H9 (cell line): Measurements from ENCODE around the gene CREB3L4. TPM values are rescaled to one million over a fixed set of nuclear protein-coding genes. Genes with fewer than 3 reads are reported as not detected.

Experiments used
- DNase-seq: peaks from one replicate; pipeline ENCODE4 v3.0.0-alpha.2; 2017
- H2AFZ ChIP-seq: one replicate; pipeline ENCODE4 v1.6.1; 2013; ENCODE audit warnings: mild to moderate bottlenecking, low read length, control low read depth, moderate library complexity
- H2AK5ac ChIP-seq: 2 replicates; pipeline ENCODE4 v1.6.1; 2013; ENCODE audit warnings: low read length, control low read depth, mixed read lengths; ENCODE audit not compliant: insufficient read length
- H2BK120ac ChIP-seq: one replicate; pipeline ENCODE4 v1.6.1; 2013; ENCODE audit warnings: low read depth, mild to moderate bottlenecking, low read length, control low read depth, inconsistent platforms; ENCODE audit not compliant: poor library complexity, severe bottlenecking
- H2BK12ac ChIP-seq: 2 replicates; pipeline ENCODE4 v1.6.1; 2013; ENCODE audit warnings: low read length, control low read depth, mixed read lengths, low read depth; ENCODE audit not compliant: insufficient read length
- H2BK15ac ChIP-seq: 2 replicates; pipeline ENCODE4 v1.6.1; 2013; ENCODE audit warnings: low read depth, low read length, control low read depth
- H2BK20ac ChIP-seq: one replicate; pipeline ENCODE4 v1.6.1; 2013; ENCODE audit warnings: low read depth, mild to moderate bottlenecking, low read length, control low read depth, inconsistent platforms; ENCODE audit not compliant: poor library complexity, severe bottlenecking
- H2BK5ac ChIP-seq: 2 replicates; pipeline ENCODE4 v1.6.1; 2013; ENCODE audit warnings: low read length, control low read depth, mixed read lengths; ENCODE audit not compliant: insufficient read length
- H3K14ac ChIP-seq: 2 replicates; pipeline ENCODE4 v1.6.1; 2013; ENCODE audit warnings: low read length, control low read depth; ENCODE audit not compliant: insufficient read depth
- H3K18ac ChIP-seq: 2 replicates; pipeline ENCODE4 v1.6.1; 2013; ENCODE audit warnings: low read depth, mild to moderate bottlenecking, mixed read lengths, low read length, control low read depth; ENCODE audit not compliant: insufficient read length
- H3K23ac ChIP-seq: 2 replicates; pipeline ENCODE4 v1.6.1; 2013; ENCODE audit warnings: low read length, control low read depth, mixed read lengths, low read depth; ENCODE audit not compliant: insufficient read length
- H3K23me2 ChIP-seq: 2 replicates; pipeline ENCODE4 v1.6.1; 2013; ENCODE audit warnings: low read depth, mild to moderate bottlenecking, mixed read lengths, low read length, control low read depth; ENCODE audit not compliant: insufficient read length, poor library complexity, severe bottlenecking
- H3K27ac ChIP-seq: 2 replicates; pipeline ENCODE4 v1.5.1; 2013; ENCODE audit warnings: low read length, control low read depth, mixed read lengths, low read depth; ENCODE audit not compliant: insufficient read length
- H3K27me3 ChIP-seq: 2 replicates; pipeline ENCODE4 v1.6.1; 2013; ENCODE audit warnings: low read length, control low read depth, inconsistent platforms; ENCODE audit not compliant: insufficient read depth
- H3K4ac ChIP-seq: 2 replicates; pipeline ENCODE4 v1.6.1; 2013; ENCODE audit warnings: low read depth, mild to moderate bottlenecking, control low read depth, inconsistent platforms, low read length, moderate library complexity
- H3K4me1 ChIP-seq: 2 replicates; pipeline ENCODE4 v1.6.1; 2013; ENCODE audit warnings: low read length, control low read depth, inconsistent platforms; ENCODE audit not compliant: insufficient read depth
- H3K4me2 ChIP-seq: 2 replicates; pipeline ENCODE4 v1.6.1; 2013; ENCODE audit warnings: low read length, control low read depth, mixed read lengths; ENCODE audit not compliant: insufficient read length, insufficient read depth
- H3K56ac ChIP-seq: 2 replicates; pipeline ENCODE4 v1.6.1; 2013; ENCODE audit warnings: low read depth, mild to moderate bottlenecking, mixed read lengths, low read length, control low read depth; ENCODE audit not compliant: insufficient read length
- H3K79me1 ChIP-seq: 2 replicates; pipeline ENCODE4 v1.6.1; 2013; ENCODE audit warnings: low read depth, mild to moderate bottlenecking, moderate library complexity, low read length, control low read depth, inconsistent platforms; ENCODE audit not compliant: insufficient read depth, poor library complexity, severe bottlenecking
- H3K79me2 ChIP-seq: 2 replicates; pipeline ENCODE4 v1.6.1; 2013; ENCODE audit warnings: low read length, control low read depth, inconsistent platforms; ENCODE audit not compliant: insufficient read depth
- H3K9ac ChIP-seq: 2 replicates; pipeline ENCODE4 v1.6.1; 2013; ENCODE audit warnings: low read length, control low read depth, mixed read lengths; ENCODE audit not compliant: insufficient read length; ENCODE audit errors: extremely low read depth
- H3K9me3 ChIP-seq: one replicate; pipeline ENCODE4 v1.6.1; 2013; ENCODE audit warnings: low read depth, low read length, inconsistent platforms; ENCODE audit not compliant: control insufficient read depth
- H3T11ph ChIP-seq: one replicate; pipeline ENCODE4 v1.6.1; 2013; ENCODE audit warnings: mild to moderate bottlenecking, low read length, control low read depth, inconsistent platforms
- H4K20me1 ChIP-seq: one replicate; pipeline ENCODE4 v1.6.1; 2013; ENCODE audit not compliant: control insufficient read depth, insufficient read length, insufficient read depth
- H4K5ac ChIP-seq: 2 replicates; pipeline ENCODE4 v1.6.1; 2013; ENCODE audit warnings: low read depth, mild to moderate bottlenecking, mixed read lengths, low read length, control low read depth; ENCODE audit not compliant: insufficient read length
- H4K8ac ChIP-seq: replicated peaks from 2 replicates; pipeline ENCODE4 v1.6.1; 2013; ENCODE audit warnings: low read length, control low read depth, mixed read lengths, low read depth; ENCODE audit not compliant: insufficient read length
- H4K91ac ChIP-seq: 2 replicates; pipeline ENCODE4 v1.6.1; 2013; ENCODE audit warnings: low read depth, mild to moderate bottlenecking, moderate library complexity, mixed read lengths, low read length, control low read depth; ENCODE audit not compliant: insufficient read length
- H3K27ac Mint-ChIP-seq, 3 experiments: 2 replicates in 2 of 3; 3 replicates in 1 of 3; pipeline ENCODE4 v1.8.0; 2020 to 2021; ENCODE audit warnings: mixed read lengths in 3 of 3, mild to moderate bottlenecking in 1 of 3, moderate library complexity in 1 of 3
- H3K27me3 Mint-ChIP-seq: 2 replicates; pipeline ENCODE4 v1.8.0; 2021; ENCODE audit warnings: low read depth, mild to moderate bottlenecking, moderate library complexity, mixed read lengths
- H3K36me3 Mint-ChIP-seq, 3 experiments: 2 replicates in 2 of 3; 3 replicates in 1 of 3; pipeline ENCODE4 v1.8.0; 2020 to 2021; ENCODE audit warnings: low read depth in 3 of 3, mixed read lengths in 3 of 3; ENCODE audit not compliant: insufficient read depth in 1 of 3
- H3K4me1 Mint-ChIP-seq, 2 experiments: 2 replicates each; pipeline ENCODE4 v1.8.0; 2020; ENCODE audit warnings: mixed read lengths in 2 of 2
- H3K4me3 Mint-ChIP-seq, 2 experiments: 2 replicates in 1 of 2; 3 replicates in 1 of 2; pipeline ENCODE4 v1.8.0; 2020 to 2021; ENCODE audit warnings: mild to moderate bottlenecking in 2 of 2, mixed read lengths in 2 of 2, moderate library complexity in 1 of 2
- H3K9me3 Mint-ChIP-seq, 2 experiments: 2 replicates in 1 of 2; 3 replicates in 1 of 2; pipeline ENCODE4 v1.8.0; 2020; ENCODE audit warnings: mild to moderate bottlenecking in 2 of 2, mixed read lengths in 2 of 2, moderate library complexity in 1 of 2
- WGBS: extraction: QIAGEN DNeasy Blood & Tissue Kit; methylation state at CpG from one replicate; pipeline ENCODE4 v1.1.7; 2013; ENCODE audit warnings: missing lambda C conversion rate, low lambda C conversion rate, mixed read lengths; ENCODE audit not compliant: insufficient read length; ENCODE audit errors: extremely low coverage; 5-methylcytosine and 5-hydroxymethylcytosine counted together
- total RNA-seq: library from RNA; stranded (reverse); gene quantifications from 2 replicates; pipeline ENCODE4 v1.2.1, GENCODE V29; 2021
- TF ChIP-seq, protein P1 (sequence below): fragments of 200-600 bp; sonication (generic); conservative IDR thresholded peaks from 3 replicates; pipeline ENCODE4 v1.8.0; 2021; ENCODE audit warnings: antibody characterized with exemption, mild to moderate bottlenecking

CREB3L4 gene
- total RNA-seq, 1 experiment from 2014 or later: 27.6 TPM

DNA sequence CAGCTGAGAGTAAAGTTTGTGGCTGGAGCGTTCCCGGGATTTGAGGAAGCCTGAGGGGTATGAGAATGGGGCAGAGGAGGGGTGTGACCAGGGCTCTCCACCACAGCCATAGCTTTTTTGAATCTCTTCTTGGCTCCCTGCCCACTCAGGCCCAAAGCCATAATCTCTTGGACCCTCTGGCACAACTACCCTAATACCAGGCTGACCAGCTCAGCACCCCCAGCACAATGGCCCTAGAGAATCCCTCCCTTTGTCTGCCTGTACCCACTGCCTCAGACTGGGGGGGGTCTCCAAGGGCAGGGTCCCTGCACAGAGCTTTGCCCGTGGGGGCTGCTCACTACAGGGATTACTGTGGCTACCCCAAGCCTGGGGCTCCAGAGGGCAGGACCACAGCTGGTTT lies 28.7 kb upstream of the CREB3L4 start:
- Mint-ChIP-seq H3K4me1 (no peaks in the 10 kb centered on the region), H3K27me3 (no peaks in the 10 kb centered on the region), H3K36me3 (peaks cover 44 to 78% (median 75%) of the 10 kb centered on the region in 3 experiments), H3K27ac (peak overlapping the region in 1 of 3 experiments; percentile 59; a peak in 1 of 7 replicates), H3K4me3 (no peak overlapping the region), H3K9me3 (no peaks in the 10 kb centered on the region)
- Histone ChIP-seq H3K23me2 (no peaks in the 10 kb centered on the region), H3K79me2 (no peaks in the 10 kb centered on the region), H3K4me2 (no peak overlapping the region), H2BK15ac (no peak overlapping the region), H2AK5ac (no peak overlapping the region), H2BK120ac (no peak overlapping the region), H4K8ac (no peak overlapping the region), H3K27me3 (no peaks in the 10 kb centered on the region), H4K91ac (no peak overlapping the region), H3K23ac (no peak overlapping the region), H3K4me1 (no peaks in the 10 kb centered on the region), H2BK5ac (no peak overlapping the region), H3K4ac (no peak overlapping the region), H3K56ac (no peak overlapping the region), H2BK20ac (no peak overlapping the region), H2BK12ac (no peak overlapping the region), H3K18ac (no peak overlapping the region), H4K20me1 (peaks cover 3% of the 10 kb centered on the region), H3K14ac (no peak overlapping the region), H3T11ph (no peak overlapping the region), H4K5ac (no peak overlapping the region), H3K9ac (no peak overlapping the region), H3K27ac (no peak overlapping the region), H3K9me3 (no peaks in the 10 kb centered on the region), H2AFZ (no peak overlapping the region), H3K79me1 (no peaks in the 10 kb centered on the region)
- TF ChIP-seq, protein P1, sequence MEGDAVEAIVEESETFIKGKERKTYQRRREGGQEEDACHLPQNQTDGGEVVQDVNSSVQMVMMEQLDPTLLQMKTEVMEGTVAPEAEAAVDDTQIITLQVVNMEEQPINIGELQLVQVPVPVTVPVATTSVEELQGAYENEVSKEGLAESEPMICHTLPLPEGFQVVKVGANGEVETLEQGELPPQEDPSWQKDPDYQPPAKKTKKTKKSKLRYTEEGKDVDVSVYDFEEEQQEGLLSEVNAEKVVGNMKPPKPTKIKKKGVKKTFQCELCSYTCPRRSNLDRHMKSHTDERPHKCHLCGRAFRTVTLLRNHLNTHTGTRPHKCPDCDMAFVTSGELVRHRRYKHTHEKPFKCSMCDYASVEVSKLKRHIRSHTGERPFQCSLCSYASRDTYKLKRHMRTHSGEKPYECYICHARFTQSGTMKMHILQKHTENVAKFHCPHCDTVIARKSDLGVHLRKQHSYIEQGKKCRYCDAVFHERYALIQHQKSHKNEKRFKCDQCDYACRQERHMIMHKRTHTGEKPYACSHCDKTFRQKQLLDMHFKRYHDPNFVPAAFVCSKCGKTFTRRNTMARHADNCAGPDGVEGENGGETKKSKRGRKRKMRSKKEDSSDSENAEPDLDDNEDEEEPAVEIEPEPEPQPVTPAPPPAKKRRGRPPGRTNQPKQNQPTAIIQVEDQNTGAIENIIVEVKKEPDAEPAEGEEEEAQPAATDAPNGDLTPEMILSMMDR: no peak
- no CpG with 5 or more reads among the region's 3 CpGs for WGBS
- no peak for DNase-seq
